Sigmoid colon (tissue), 4 donors: Measurements from ENCODE around the gene DNPH1.

Source experiments
- EP300 ChIP-seq, 4 donors: sonication (generic); formaldehyde crosslinking; IDR thresholded peaks; one replicate each; pipeline ENCODE4 v1.6.1; 2017; ENCODE audit warnings: antibody characterized with exemption in 4 of 4
- POLR2A ChIP-seq, 2 donors: fragments of 450-650 bp; IDR thresholded peaks; one replicate each; pipeline ENCODE4 v1.6.1; 2016; ENCODE audit warnings: antibody characterized with exemption in 2 of 2, mild to moderate bottlenecking in 2 of 2, moderate library complexity in 2 of 2
- TF ChIP-seq, protein P1 (sequence below), 4 experiments: fragments of 450-650 bp in 3 of 4; fragments of 200-600 bp in 1 of 4; IDR thresholded peaks; one replicate each; pipeline ENCODE4 v1.5.1; 2016 to 2019; ENCODE audit warnings: antibody characterized with exemption in 4 of 4, mild to moderate bottlenecking in 3 of 4, moderate library complexity in 2 of 4

DNA sequence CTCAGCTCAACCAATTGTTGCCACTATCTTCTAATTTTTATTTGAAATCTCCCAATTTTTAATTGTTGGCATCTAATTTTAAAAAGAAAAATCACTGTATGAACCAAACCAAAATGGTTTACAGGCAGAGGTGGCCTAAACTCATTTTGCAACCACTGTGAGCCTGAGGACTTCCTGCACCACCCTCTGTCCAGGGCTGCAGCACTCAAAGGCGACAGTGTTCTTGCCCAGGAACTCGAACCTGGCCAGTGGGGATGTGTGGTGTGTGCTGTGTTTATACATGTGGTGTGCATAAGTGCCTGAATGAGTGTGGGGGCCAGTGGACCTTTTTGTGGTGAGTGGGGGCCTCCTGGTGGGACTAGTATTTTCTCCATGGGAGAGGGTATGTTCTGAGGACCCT is 44.4 kb upstream of the DNPH1 start:
- TF ChIP-seq, protein P1, sequence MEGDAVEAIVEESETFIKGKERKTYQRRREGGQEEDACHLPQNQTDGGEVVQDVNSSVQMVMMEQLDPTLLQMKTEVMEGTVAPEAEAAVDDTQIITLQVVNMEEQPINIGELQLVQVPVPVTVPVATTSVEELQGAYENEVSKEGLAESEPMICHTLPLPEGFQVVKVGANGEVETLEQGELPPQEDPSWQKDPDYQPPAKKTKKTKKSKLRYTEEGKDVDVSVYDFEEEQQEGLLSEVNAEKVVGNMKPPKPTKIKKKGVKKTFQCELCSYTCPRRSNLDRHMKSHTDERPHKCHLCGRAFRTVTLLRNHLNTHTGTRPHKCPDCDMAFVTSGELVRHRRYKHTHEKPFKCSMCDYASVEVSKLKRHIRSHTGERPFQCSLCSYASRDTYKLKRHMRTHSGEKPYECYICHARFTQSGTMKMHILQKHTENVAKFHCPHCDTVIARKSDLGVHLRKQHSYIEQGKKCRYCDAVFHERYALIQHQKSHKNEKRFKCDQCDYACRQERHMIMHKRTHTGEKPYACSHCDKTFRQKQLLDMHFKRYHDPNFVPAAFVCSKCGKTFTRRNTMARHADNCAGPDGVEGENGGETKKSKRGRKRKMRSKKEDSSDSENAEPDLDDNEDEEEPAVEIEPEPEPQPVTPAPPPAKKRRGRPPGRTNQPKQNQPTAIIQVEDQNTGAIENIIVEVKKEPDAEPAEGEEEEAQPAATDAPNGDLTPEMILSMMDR (IDR thresholded peaks at IDR 0.05): no peak
- TF ChIP-seq POLR2A (IDR thresholded peaks at IDR 0.05) (no peak), EP300 (IDR thresholded peaks at IDR 0.05) (no peak)
